ACHN (cell line): ENCODE data around the gene OASL.
"Not testable (repeated sequence)": the region's sequence is repeated elsewhere in the genome, so short reads cannot be mapped to it uniquely, and the experiment has no call there.

ENCODE experiments used
- DNase-seq: peaks from one replicate; pipeline ENCODE4 v3.0.0-alpha.2; 2015
- in situ Hi-C: cut with HindIII; loops from 2 replicates; pipeline ENCODE4 v1.10.0; 2017; ENCODE audit warnings: low sequenced_read_pairs, low pct_ligation_motif_present, low pct_unique_long_range_greater_than_20kb

Gene OASL, protein sequence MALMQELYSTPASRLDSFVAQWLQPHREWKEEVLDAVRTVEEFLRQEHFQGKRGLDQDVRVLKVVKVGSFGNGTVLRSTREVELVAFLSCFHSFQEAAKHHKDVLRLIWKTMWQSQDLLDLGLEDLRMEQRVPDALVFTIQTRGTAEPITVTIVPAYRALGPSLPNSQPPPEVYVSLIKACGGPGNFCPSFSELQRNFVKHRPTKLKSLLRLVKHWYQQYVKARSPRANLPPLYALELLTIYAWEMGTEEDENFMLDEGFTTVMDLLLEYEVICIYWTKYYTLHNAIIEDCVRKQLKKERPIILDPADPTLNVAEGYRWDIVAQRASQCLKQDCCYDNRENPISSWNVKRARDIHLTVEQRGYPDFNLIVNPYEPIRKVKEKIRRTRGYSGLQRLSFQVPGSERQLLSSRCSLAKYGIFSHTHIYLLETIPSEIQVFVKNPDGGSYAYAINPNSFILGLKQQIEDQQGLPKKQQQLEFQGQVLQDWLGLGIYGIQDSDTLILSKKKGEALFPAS

GRCh38 chr12:121038861-121039668, at the start of gene OASL:
Gene OASL, minus strand, starts transcription at chr12:121039246. Its CDS starts 275 bp downstream, at chr12:121038971.
- in situ Hi-C loops, result no loop called here
- DNase-seq, result peak; percentile 49

DNA sequence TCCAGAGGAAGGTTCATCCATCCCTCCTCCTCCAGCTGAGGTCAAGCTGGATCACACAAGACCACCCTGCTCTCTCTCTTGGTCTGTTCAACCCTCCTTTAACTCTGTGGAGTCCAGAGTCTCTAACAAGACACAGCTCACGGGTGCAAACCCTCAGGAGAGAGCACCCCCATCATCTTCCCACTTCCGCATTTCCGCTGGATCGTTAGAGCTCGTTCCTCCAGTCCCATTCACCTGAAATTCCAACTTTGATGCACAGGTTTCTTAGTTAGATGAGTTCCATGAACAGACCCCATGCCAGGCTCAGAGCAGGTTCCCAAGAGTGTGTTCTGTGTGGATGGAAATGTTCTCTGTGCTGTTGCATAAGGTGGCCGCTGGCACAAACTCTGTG, 49.1 kb upstream of the OASL start:
- in situ Hi-C loops, result no loop called here

DNA sequence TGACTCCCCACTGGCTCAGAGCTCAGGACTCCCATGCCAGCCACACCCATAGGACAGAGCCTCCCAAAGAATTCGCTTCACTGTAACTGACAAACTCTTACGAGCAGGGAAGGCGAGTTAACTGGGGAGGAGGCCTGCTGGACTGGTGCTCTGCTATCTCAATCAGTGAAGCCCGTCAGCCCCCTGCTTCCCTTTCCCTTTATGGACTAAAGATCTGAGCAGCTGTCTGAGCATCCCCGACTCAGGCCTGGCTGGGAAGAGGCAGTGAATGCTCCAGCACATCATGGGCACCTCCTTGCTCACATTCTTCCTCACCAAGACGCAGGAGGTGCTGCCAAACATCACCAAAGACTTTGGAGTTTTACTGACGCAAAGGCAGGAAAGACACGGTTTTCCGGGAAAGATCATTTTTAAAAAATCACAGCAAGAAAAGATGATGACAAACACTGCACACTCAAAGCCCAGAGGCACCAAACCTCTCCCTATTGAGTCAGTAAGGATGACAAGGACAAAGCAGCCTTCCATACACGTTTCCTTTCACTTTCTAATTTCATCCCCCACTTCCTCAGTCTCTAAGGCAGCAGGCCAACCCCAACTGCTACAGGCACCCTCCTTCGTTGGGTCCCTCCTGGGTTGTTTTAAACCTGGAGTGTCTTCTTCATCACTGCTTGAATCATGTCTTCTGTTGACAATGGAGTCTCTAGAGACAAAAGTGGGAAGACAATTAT, 48.6 kb upstream of the OASL start:
- DNase-seq, result no peak
- in situ Hi-C loops, result no loop called here

More for the DNA sequence above, 49.1 kb upstream of the OASL start:
- DNase-seq, result no peak

DNA sequence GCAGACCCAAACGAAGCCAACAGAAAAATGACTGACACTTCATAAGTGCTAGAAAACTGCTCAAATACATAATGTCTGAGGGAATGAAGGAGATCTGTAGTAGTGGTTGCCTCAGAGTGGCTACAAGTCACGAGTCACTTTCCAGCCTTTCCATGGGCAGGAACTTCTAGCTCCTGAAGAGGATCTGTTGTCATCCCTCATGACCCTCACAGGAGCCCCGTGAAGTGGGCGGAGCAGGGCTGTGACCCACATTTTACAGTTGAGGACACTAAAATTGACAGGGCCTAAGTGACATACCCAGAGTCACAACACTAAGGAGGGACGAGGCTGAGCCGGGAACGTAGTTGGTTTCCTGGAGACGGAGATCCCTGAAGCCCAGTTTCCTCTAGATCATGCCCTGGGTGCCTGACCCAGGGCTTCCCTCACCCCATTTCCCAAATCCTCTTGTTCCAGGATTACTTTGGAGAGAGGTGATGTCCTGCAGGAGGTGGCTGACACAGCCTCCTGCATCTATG, 47.8 kb upstream of the OASL start:
- in situ Hi-C loops, result no loop called here
- DNase-seq, result no peak

DNA sequence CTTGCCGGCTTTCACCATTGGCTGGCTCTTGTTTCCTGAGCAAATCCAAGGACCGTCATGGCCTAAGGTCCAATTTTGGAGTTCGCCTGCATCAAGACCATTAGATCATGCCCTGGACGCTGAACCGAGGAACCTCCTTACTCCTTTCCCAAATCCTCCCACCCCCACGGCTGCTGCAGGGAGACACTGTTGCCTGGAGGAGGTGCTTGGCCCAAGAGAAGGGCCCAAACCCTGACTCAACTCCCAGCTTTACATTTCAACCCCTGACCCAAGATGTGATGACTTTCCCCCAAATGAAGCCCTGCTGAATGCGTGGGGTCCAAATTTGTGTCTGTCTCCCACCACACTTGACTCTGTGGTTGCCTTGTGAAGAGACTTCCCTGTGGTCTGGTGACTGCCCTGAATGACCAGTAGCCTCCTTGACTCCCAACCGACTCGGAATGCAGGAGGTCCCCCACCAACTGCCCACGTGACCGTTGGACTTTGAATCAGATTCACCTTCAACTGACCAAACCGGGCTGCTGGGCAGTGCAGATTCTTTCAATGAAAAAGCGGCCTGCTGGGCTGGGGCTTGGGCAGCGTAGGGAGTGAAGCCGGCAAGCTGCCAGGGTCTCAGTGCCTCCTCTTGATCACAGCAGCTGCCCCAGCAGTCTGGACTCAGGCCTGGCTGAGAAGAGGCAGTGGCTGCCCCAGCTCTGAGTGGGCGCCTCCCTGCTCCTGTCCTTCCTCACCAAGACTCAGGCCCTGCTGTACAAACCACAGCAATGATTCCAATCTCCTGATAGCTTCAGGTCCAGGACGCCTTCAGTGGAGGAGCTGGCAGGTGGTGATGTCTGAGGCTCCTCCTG, 46.7 kb upstream of the OASL start:
- DNase-seq, result no peak

GRCh38 chr12:121085069-121085468, 46.0 kb upstream of the OASL start:
- in situ Hi-C loops, result no loop called here
- no peak for DNase-seq

More for the DNA sequence above, 46.7 kb upstream of the OASL start:
- in situ Hi-C loops, result no loop called here

DNA sequence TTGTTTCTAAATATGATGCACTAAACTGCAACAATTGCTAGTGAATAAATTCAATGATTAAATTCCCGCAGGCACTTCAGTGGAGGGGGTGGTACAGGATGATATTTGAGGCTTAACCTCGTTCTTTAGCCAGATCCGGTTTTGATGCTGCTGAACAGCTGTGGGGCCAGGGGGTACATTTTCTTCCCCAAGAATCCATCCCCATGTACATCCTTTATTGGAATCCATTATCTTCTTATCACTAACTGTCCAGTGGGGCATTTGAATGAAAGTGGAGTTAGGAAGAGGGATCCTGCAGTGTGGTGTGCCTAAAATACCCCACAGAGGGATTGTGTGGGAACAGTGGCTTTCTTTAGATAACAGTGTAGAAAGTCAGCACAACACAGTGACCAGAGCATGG, 45.2 kb upstream of the OASL start:
- no peak for DNase-seq
- in situ Hi-C loops, result no loop called here

DNA sequence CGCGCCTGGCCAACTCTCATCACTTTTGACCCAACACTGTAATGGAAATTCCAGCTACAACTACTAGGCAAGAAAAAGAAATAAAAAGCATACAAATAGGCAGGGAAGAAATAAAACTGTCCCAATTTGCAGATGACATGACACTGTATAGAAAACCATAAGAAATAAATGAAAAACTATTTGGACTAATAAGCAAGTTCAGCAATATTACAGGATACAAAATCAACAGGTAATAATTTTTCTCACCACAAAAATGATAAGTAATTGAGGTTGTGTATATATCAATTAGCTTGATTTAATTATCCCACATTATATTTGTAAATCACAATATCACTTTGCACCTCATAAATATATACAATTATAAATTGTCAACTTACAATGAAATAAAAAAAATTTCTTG, 41.9 kb upstream of the OASL start:
- no peak for DNase-seq
- in situ Hi-C loops, result no loop called here

- in situ Hi-C loops, result no loop called here
- no peak for DNase-seq
Measured at GRCh38 chr12:121079736-121080272, 40.8 kb upstream of the OASL start.

DNA sequence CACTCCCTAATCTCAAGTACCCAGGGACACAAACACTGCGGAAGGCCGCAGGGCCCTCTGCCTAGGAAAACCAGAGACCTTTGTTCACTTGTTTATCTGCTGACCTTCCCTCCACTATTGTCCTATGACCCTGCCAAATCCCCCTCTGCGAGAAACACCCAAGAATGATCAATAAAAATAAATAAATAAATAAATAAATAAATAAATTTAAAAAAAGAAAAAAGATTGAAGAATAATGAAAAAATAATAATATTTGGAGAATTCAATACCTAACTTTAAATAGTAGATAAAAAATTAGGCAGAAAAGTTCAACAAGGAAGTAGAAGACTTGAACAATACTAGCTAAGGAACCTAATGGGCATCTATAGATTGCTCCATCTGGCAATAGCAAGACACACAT, 38.4 kb upstream of the OASL start:
- in situ Hi-C loops, DNase-seq: not testable (repeated sequence)

DNA sequence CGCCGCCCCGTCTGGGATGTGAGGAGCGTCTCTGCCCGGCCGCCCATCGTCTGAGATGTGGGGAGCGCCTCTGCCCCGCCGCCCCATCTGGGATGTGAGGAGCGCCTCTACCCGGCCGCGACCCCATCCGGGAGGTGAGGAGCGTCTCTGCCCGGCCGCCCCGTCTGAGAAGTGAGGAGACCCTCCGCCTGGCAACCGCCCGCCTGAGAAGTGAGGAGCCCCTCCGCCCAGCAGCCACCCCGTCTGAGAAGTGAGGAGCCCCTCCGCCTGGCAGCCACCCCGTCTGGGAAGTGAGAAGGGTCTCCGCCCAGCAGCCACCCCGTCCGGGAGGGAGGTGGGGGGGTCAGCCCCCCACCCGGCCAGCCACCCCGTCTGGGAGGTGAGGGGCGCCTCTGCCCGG, 36.9 kb upstream of the OASL start:
- in situ Hi-C loops, result not testable (repeated sequence)

GRCh38 chr12:121072147-121072546, 33.1 kb upstream of the OASL start:
- in situ Hi-C loops, result no loop called here
- no peak for DNase-seq

More for the DNA sequence above, 36.9 kb upstream of the OASL start:
- DNase-seq, result not testable (repeated sequence)

DNA sequence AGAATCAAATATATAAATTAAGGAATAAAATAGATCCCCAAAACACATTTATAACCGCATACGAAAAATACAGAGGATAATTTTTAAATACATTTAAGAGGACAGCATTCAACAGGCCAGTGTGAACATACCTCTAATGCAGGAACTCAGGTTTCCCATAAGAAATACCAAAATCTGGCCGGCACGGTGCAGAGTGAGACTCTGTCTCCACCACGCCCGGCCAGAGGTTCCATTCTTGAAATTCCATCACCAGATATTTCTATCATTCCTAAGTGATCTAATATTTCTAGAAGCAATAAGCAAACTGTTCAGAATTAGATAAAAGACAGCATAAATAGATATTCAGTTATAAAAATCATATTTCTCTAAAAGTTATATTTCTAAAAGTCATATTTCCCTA, 30.2 kb upstream of the OASL start:
- DNase-seq, result no peak
- in situ Hi-C loops, result no loop called here

DNA sequence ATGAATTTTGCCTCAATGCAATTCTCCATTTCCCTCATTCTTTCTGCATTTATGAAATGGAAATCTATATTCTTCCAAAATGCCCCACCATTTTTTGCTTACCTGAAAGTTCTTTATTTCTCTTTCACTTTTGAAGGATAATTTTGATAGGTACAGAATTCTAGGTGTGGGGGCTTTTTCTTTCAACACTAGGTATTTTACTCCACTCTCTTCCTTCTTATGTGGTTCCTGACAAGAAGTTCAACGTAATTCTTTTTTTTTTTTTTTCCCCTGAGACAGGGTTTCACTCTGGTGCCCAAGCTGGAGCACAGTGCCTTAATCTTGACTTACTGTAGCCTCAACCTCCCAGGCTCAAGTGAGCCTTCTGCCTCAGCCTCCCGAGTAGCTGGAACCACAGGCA, 26.3 kb upstream of the OASL start:
- no peak for DNase-seq
- in situ Hi-C loops, result no loop called here

DNA sequence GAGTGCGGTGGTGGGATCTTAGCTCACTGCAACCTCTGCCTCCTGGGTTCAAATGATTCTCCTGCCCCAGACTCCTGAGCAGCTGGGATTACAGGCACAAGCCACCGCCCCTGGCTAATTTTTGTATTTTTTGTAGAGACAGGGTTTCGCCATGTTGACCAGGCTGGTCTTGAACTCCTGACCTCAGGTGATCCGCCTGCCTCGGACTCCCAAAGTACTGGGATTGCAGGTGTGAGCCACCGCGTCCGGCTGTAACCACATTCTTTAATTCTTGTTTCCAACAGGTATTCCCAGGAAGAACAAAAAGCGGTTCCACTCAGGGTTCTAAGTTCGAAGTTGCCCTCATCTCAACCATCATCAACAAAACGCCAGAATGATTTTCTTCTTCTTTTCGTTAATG, 25.5 kb upstream of the OASL start:
- DNase-seq, in situ Hi-C loops: not testable (repeated sequence)

- in situ Hi-C loops, result no loop called here
- no peak for DNase-seq
Measured at GRCh38 chr12:121064116-121064515, 25.1 kb upstream of the OASL start.

GRCh38 chr12:121062391-121063045, 23.5 kb upstream of the OASL start:
- no peak for DNase-seq
- in situ Hi-C loops, result no loop called here
